Measurements from ENCODE around the gene FAM13A.

FAM13A gene

GRCh38 chr4:88713782-88714181 is 343.2 kb downstream of the FAM13A start:
- no peak for ATAC-seq
- H3K36me3 Mint-ChIP-seq, result peaks cover 63% of the 10 kb centered on the region
- no peak for DNase-seq (ENCODE audit: low spot score in 2 of 2)
- H3K9me3 Mint-ChIP-seq, result peaks cover 11% of the 10 kb centered on the region
- H3K4me1 Mint-ChIP-seq, result peaks cover 4% of the 10 kb centered on the region
- no peak overlapping the region for H3K4me3 Mint-ChIP-seq
- no peak overlapping the region for H3K27ac Mint-ChIP-seq

GRCh38 chr4:88709989-88710388 is 347.0 kb downstream of the FAM13A start:
- ATAC-seq (peak; percentile 72), DNase-seq (ENCODE audit: low spot score in 2 of 2) (no peak)
- peaks cover 62% of the 10 kb centered on the region for H3K36me3 Mint-ChIP-seq
- peaks cover 7% of the 10 kb centered on the region for H3K4me1 Mint-ChIP-seq
- H3K27ac Mint-ChIP-seq, result no peak overlapping the region
- H3K9me3 Mint-ChIP-seq, result peaks cover 3% of the 10 kb centered on the region
- H3K4me3 Mint-ChIP-seq, result no peak overlapping the region

- Mint-ChIP-seq H3K36me3 (peaks cover 66% of the 10 kb centered on the region), H3K4me1 (peaks cover 7% of the 10 kb centered on the region), H3K4me3 (no peak overlapping the region), H3K9me3 (no peaks in the 10 kb centered on the region), H3K27ac (no peak overlapping the region)
- DNase-seq (ENCODE audit: low spot score in 2 of 2) (no peak), ATAC-seq (no peak)
These were observed 350.4 kb downstream of the FAM13A start for GRCh38 chr4:88706574-88706973.

GRCh38 chr4:88705805-88706492 is 351.0 kb downstream of the FAM13A start:
- Mint-ChIP-seq H3K4me3 (no peak overlapping the region), H3K4me1 (peaks cover 7% of the 10 kb centered on the region), H3K9me3 (no peaks in the 10 kb centered on the region), H3K27ac (no peak overlapping the region), H3K36me3 (peaks cover 65% of the 10 kb centered on the region)
- no peak for DNase-seq (ENCODE audit: low spot score in 2 of 2)
- ATAC-seq, result no peak

GRCh38 chr4:88705223-88705622 is 351.8 kb downstream of the FAM13A start:
- peaks cover 65% of the 10 kb centered on the region for H3K36me3 Mint-ChIP-seq
- no peak overlapping the region for H3K27ac Mint-ChIP-seq

GRCh38 chr4:88702782-88703181 is 354.2 kb downstream of the FAM13A start:
- DNase-seq (ENCODE audit: low spot score in 2 of 2) (no peak), ATAC-seq (no peak)
- peaks cover 12% of the 10 kb centered on the region for H3K4me1 Mint-ChIP-seq
- no peaks in the 10 kb centered on the region for H3K9me3 Mint-ChIP-seq
- H3K36me3 Mint-ChIP-seq, result peaks cover 66% of the 10 kb centered on the region
- no peak overlapping the region for H3K27ac Mint-ChIP-seq
- H3K4me3 Mint-ChIP-seq, result no peak overlapping the region

More at GRCh38 chr4:88705223-88705622, 351.8 kb downstream of the FAM13A start:
- no peaks in the 10 kb centered on the region for H3K9me3 Mint-ChIP-seq
- H3K4me3 Mint-ChIP-seq, result no peak overlapping the region
- ATAC-seq (peak; percentile 70), DNase-seq (ENCODE audit: low spot score in 2 of 2) (no peak)
- peaks cover 7% of the 10 kb centered on the region for H3K4me1 Mint-ChIP-seq

- ATAC-seq (no peak), DNase-seq (ENCODE audit: low spot score in 2 of 2) (no peak)
- Mint-ChIP-seq H3K27ac (no peak overlapping the region), H3K36me3 (peaks cover 40% of the 10 kb centered on the region), H3K4me3 (peak overlapping the region; percentile 80), H3K9me3 (no peaks in the 10 kb centered on the region), H3K4me1 (peaks cover 14% of the 10 kb centered on the region)
These were observed 358.5 kb downstream of the FAM13A start for GRCh38 chr4:88698519-88698918.

- H3K27ac Mint-ChIP-seq, result peak within 1 kb of the TSS; percentile 86
- DNase-seq (ENCODE audit: low spot score in 2 of 2) (peak; percentile 21 to 72), ATAC-seq (peak; percentile 95)
- H3K4me3 Mint-ChIP-seq, result peak within 1 kb of the TSS; percentile 80
- no peaks in the 10 kb centered on the region for H3K9me3 Mint-ChIP-seq
- peaks cover 33% of the 10 kb centered on the region for H3K36me3 Mint-ChIP-seq
- H3K4me1 Mint-ChIP-seq, result peaks cover 14% of the 10 kb centered on the region
These were observed 359.2 kb downstream of the FAM13A start, which contains the start of gene NAP1L5 for GRCh38 chr4:88697588-88698329. Gene NAP1L5, minus strand, starts transcription at chr4:88697829. Its CDS starts 75 bp downstream, at chr4:88697754.

- Mint-ChIP-seq H3K9me3 (no peaks in the 10 kb centered on the region), H3K4me1 (peaks cover 14% of the 10 kb centered on the region), H3K4me3 (peak overlapping the region; percentile 80), H3K36me3 (peaks cover 33% of the 10 kb centered on the region), H3K27ac (peak overlapping the region; percentile 86)
- ATAC-seq (peak; percentile 55), DNase-seq (ENCODE audit: low spot score in 2 of 2) (no peak)
These were observed 359.8 kb downstream of the FAM13A start for GRCh38 chr4:88697141-88697540.

- Mint-ChIP-seq H3K9me3 (no peaks in the 10 kb centered on the region), H3K27ac (peak overlapping the region; percentile 86), H3K4me1 (peaks cover 14% of the 10 kb centered on the region), H3K36me3 (peaks cover 29% of the 10 kb centered on the region), H3K4me3 (peak overlapping the region; percentile 80)
- ATAC-seq (no peak), DNase-seq (ENCODE audit: low spot score in 2 of 2) (no peak)
These were observed 360.4 kb downstream of the FAM13A start for GRCh38 chr4:88696630-88697029.

GRCh38 chr4:88693792-88694191 is 363.2 kb downstream of the FAM13A start:
- H3K9me3 Mint-ChIP-seq, result no peaks in the 10 kb centered on the region
- peaks cover 8% of the 10 kb centered on the region for H3K4me1 Mint-ChIP-seq
- DNase-seq (ENCODE audit: low spot score in 2 of 2) (no peak), ATAC-seq (no peak)
- H3K36me3 Mint-ChIP-seq, result peaks cover 47% of the 10 kb centered on the region
- H3K27ac Mint-ChIP-seq, result no peak overlapping the region
- H3K4me3 Mint-ChIP-seq, result no peak overlapping the region

- ATAC-seq (peak; percentile 50), DNase-seq (ENCODE audit: low spot score in 2 of 2) (no peak)
- no peak overlapping the region for H3K4me3 Mint-ChIP-seq
- peaks cover 56% of the 10 kb centered on the region for H3K36me3 Mint-ChIP-seq
- H3K27ac Mint-ChIP-seq, result no peak overlapping the region
- no peaks in the 10 kb centered on the region for H3K4me1 Mint-ChIP-seq
- H3K9me3 Mint-ChIP-seq, result no peaks in the 10 kb centered on the region
These were observed 366.6 kb downstream of the FAM13A start for GRCh38 chr4:88690355-88690754.

- Mint-ChIP-seq H3K4me1 (no peaks in the 10 kb centered on the region), H3K9me3 (no peaks in the 10 kb centered on the region), H3K36me3 (peaks cover 78% of the 10 kb centered on the region), H3K27ac (no peak overlapping the region), H3K4me3 (no peak overlapping the region)
- ATAC-seq (no peak), DNase-seq (ENCODE audit: low spot score in 2 of 2) (no peak)
These were observed 375.8 kb downstream of the FAM13A start for GRCh38 chr4:88681209-88681608.
